RWPE2 (cell line): Measurements from ENCODE around the gene APC2.
"Not testable (repeated sequence)": the region's sequence is repeated elsewhere in the genome, so short reads cannot be mapped to it uniquely, and the experiment has no call there.

Experiments used
- ATAC-seq: fragments of 200-7000 bp; cut with Tn5 transposase; 3 replicates; pipeline ENCODE4 v1.9.1; 2021; ENCODE audit warnings: low read depth
- DNase-seq: peaks from one replicate; pipeline ENCODE4 v3.0.0-alpha.2; 2020; ENCODE audit warnings: low spot score
- H3K27ac ChIP-seq: fragments of 450-650 bp; 2 replicates; pipeline ENCODE4 v1.5.1; 2017; ENCODE audit warnings: mild to moderate bottlenecking; ENCODE audit not compliant: poor library complexity, severe bottlenecking
- H3K27me3 ChIP-seq: fragments of 250-450 bp; sonication (Bioruptor Pico); 2 replicates; pipeline ENCODE4 v1.5.1; 2021; ENCODE audit warnings: mild to moderate bottlenecking, moderate library complexity; ENCODE audit not compliant: insufficient read depth, poor library complexity, severe bottlenecking
- H3K36me3 ChIP-seq: fragments of 250-450 bp; sonication (Bioruptor Pico); 2 replicates; pipeline ENCODE4 v1.5.1; 2020; ENCODE audit warnings: low read depth, mild to moderate bottlenecking, moderate library complexity
- H3K4me1 ChIP-seq: fragments of 250-450 bp; sonication (Bioruptor Pico); 2 replicates; pipeline ENCODE4 v1.5.1; 2021; ENCODE audit warnings: mild to moderate bottlenecking, moderate library complexity; ENCODE audit not compliant: insufficient read depth, poor library complexity, severe bottlenecking
- H3K4me3 ChIP-seq: fragments of 250-450 bp; sonication (Bioruptor Pico); 2 replicates; pipeline ENCODE4 v1.5.1; 2021; ENCODE audit warnings: mild to moderate bottlenecking, moderate library complexity; ENCODE audit not compliant: severe bottlenecking
- H3K9me3 ChIP-seq: fragments of 250-450 bp; sonication (Bioruptor Pico); 2 replicates; pipeline ENCODE4 v1.5.1; 2021; ENCODE audit warnings: mild to moderate bottlenecking, moderate library complexity; ENCODE audit not compliant: severe bottlenecking
- TF ChIP-seq, protein P1 (sequence below): fragments of 450-650 bp; IDR thresholded peaks from one replicate; pipeline ENCODE4 v1.5.1; 2017; ENCODE audit warnings: mild to moderate bottlenecking, moderate library complexity; ENCODE audit not compliant: poor library complexity, severe bottlenecking

APC2 gene

DNA sequence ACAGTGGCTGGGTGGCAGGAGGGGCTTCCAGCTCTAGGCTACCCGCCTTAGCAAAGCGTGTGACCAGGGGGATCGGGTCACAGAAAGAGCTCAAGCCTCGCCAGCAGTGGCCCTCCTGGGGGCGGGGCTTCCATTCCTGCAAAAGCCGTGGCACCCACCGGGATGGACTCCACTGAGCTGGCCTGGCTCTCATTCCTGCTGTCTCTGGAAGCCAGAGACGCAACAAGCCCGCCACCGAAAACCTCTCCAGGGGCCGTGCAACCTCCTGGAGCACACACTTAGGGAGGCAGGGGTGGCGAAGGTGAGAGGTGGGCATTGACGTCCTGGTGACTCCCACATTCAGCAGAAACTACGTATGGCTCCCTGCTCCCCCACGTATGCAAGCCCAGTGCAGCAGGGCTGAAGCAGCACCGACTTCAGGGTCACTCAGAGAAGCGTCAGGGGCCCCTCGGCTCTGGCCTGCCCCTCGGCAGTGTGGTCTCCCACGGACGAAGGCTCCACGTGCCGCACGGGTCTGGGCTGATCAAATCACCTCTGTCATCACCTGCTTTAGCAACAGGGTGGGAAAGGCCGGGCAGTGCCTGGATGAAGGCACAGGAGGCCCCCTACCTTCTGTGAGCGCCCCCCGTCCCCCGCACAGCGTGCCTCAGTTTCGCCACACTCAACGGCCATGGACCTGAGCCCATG lies 26.0 kb downstream of the APC2 start:
- TF ChIP-seq, protein P1, sequence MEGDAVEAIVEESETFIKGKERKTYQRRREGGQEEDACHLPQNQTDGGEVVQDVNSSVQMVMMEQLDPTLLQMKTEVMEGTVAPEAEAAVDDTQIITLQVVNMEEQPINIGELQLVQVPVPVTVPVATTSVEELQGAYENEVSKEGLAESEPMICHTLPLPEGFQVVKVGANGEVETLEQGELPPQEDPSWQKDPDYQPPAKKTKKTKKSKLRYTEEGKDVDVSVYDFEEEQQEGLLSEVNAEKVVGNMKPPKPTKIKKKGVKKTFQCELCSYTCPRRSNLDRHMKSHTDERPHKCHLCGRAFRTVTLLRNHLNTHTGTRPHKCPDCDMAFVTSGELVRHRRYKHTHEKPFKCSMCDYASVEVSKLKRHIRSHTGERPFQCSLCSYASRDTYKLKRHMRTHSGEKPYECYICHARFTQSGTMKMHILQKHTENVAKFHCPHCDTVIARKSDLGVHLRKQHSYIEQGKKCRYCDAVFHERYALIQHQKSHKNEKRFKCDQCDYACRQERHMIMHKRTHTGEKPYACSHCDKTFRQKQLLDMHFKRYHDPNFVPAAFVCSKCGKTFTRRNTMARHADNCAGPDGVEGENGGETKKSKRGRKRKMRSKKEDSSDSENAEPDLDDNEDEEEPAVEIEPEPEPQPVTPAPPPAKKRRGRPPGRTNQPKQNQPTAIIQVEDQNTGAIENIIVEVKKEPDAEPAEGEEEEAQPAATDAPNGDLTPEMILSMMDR: no peak
- H3K27ac ChIP-seq: no peak overlapping the region
- peaks cover 4% of the 10 kb centered on the region for H3K4me1 ChIP-seq
- DNase-seq (no peak), ATAC-seq (no peak)
- no peak overlapping the region for H3K4me3 ChIP-seq
- peaks cover 18% of the 10 kb centered on the region for H3K36me3 ChIP-seq
- no peaks in the 10 kb centered on the region for H3K9me3 ChIP-seq
- peaks cover 14% of the 10 kb centered on the region for H3K27me3 ChIP-seq

DNA sequence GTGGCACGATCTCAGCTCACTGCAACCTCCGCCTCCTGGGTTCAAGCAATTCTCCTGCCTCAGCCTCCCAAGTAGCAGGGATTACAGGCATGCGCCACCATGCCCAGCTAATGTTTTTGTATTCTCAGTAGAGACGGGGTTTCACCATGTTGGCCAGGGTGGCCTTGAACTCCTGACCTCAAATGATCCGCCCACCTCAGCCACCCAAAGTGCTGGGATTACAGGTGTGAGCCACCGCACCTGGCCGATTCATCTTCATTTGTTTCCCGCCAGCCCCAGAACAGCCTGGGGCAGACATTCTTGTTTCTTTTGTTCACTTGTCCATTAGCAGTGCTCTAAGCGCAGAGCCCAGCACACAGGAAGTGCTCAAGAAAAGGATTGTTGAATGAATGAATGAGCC lies 27.1 kb downstream of the APC2 start:
- H3K4me3 ChIP-seq, H3K4me1 ChIP-seq, H3K27ac ChIP-seq, H3K9me3 ChIP-seq, H3K27me3 ChIP-seq, ATAC-seq, DNase-seq: not testable (repeated sequence)
- H3K36me3 ChIP-seq: peaks cover 18% of the 10 kb centered on the region

DNA sequence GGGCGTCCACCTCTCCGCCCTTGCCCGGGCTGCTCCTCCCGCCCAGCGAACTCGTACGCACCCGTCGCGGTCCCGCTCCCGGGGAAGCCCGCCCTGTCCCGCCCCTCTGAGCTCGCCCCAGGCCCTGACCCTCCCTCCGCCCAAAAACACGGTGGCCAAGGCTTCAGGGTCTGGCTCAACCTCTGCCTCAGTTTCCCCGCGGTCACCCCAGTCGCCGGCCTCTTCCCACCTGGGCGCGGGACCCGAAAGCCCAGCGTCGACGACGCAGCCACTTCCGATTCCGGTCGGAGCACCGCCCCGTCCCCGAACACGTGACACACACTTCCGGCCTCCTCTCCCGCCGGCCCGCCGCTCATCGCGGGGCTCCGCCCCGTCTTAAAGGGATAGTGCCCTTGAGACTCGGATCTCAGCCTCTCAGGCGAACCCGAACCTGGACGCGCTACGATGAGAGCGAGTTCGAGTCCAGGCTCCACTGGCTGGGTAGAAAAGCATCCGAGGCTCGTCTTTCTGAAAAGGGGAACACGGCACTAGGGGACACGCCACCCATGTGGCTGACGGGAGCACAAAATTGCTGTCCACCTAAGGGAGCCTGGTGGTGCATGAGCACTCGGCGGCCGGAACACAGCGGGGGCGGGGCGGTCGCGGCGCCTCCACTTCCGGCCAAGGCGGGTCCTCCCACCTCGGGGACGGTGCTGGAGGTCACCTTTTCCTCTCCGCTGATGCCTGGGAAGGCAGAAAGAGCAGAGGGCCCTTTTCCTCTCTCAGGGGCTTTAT lies 29.2 kb downstream of the APC2 start, which contains the start of gene C19orf25:
Gene C19orf25 (minus strand): TSS at position 282 of the 774 bp plus-strand sequence. CDS start 312 bp downstream, outside the sequence.
- H3K4me3 ChIP-seq: peak within 1 kb of the TSS; percentile 54
- no peaks in the 10 kb centered on the region for H3K4me1 ChIP-seq
- H3K36me3 ChIP-seq: peaks cover 18% of the 10 kb centered on the region
- no peaks in the 10 kb centered on the region for H3K27me3 ChIP-seq
- H3K9me3 ChIP-seq: no peaks in the 10 kb centered on the region
- DNase-seq (peak; percentile 90), ATAC-seq (peak; percentile 87)
- TF ChIP-seq, protein P1: no peak
- peak within 1 kb of the TSS; percentile 38 for H3K27ac ChIP-seq

DNA sequence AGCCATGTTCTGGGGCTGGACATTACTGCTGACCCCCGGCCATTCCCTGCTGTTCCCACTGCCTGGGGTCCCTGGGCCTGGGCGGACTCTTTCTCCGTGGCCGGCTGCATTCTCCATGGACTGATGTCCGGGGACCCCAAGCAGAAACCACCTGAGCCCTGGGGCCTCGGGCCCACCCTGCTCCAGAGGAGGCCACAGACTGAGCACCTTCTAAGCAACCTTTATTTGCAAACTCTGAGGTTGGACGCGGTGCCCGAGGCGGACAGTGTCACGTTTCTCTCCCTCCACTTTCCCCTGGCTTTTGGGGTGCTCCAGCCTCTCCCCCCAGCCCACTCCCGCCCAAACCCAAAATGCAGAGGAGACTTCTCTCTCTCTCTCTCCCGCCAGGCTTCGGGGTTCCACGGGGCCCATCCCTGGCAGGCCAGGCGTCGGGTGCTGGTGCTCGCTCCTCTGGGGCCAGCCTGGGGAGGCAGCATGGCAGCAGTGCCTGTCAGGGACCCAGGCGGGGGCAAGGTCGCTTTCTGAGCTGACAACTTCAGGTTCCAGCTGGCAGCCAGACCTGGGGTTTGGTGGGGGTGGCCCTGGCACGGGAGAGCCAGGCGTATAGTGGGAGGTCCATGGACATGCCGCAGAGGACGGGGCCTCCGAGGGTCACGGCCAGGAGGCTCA lies 31.4 kb downstream of the APC2 start:
- TF ChIP-seq, protein P1: no peak
- Histone ChIP-seq H3K9me3 (no peaks in the 10 kb centered on the region), H3K27ac (no peak overlapping the region), H3K4me3 (no peak overlapping the region), H3K4me1 (no peaks in the 10 kb centered on the region), H3K27me3 (no peaks in the 10 kb centered on the region), H3K36me3 (peaks cover 16% of the 10 kb centered on the region)
- ATAC-seq (no peak), DNase-seq (no peak)

DNA sequence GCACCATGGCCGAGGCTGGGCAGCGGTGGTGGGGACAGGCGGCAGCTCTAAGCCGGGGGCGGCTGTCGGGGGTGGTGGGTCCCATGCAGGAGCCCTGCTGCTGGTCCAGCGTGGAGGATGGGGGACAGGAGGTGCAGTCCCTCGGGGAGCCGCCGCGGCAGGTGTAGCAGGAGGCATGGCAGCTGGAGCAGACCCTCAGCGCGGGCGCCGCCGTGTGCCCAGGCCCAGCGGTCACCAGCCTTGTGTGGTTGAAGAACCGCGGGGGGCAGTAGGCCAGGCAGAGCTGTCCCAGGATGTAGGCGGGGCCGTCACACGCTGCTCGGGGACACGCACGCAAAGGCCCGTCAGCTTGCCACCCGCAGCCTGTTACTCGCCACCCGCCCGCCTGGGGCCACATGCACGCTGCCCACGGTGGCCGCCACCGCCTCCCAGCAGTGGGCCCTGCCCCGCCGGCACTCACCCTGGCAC lies 32.0 kb downstream of the APC2 start:
- H3K4me3 ChIP-seq: no peak overlapping the region
- no peak for ATAC-seq
- no peaks in the 10 kb centered on the region for H3K27me3 ChIP-seq
- no peaks in the 10 kb centered on the region for H3K4me1 ChIP-seq
- H3K9me3 ChIP-seq: no peaks in the 10 kb centered on the region
- peaks cover 10% of the 10 kb centered on the region for H3K36me3 ChIP-seq
- no peak overlapping the region for H3K27ac ChIP-seq
- DNase-seq: no peak
- TF ChIP-seq, protein P1: no peak
